Ascending aorta (tissue), 2 donors: Measurements from ENCODE around the gene TCN2. TPM values are rescaled to one million over a fixed set of nuclear protein-coding genes. Genes with fewer than 3 reads are reported as not detected.

ENCODE experiments used
- DNase-seq, 2 donors: peaks; one replicate each; pipeline ENCODE4 v3.0.0-alpha.2; 2019; ENCODE audit warnings: low spot score in 2 of 2
- H3K27ac ChIP-seq, 2 donors: fragments of 200-600 bp; sonication (generic); one replicate each; pipeline ENCODE4 v1.5.1; 2016 to 2017; ENCODE audit warnings: mild to moderate bottlenecking in 1 of 2
- H3K27me3 ChIP-seq: fragments of 200-600 bp; sonication (generic); one replicate; pipeline ENCODE4 v1.5.1; 2017
- H3K36me3 ChIP-seq, 2 donors: fragments of 200-600 bp; sonication (generic); one replicate each; pipeline ENCODE4 v1.5.1; 2016
- H3K4me1 ChIP-seq, 2 donors: fragments of 200-600 bp; sonication (generic); one replicate each; pipeline ENCODE4 v1.5.1; 2016 to 2017; ENCODE audit warnings: mild to moderate bottlenecking in 1 of 2
- H3K4me3 ChIP-seq, 2 donors: fragments of 200-600 bp; sonication (generic); one replicate each; pipeline ENCODE4 v1.5.1; 2016 to 2017; ENCODE audit warnings: mild to moderate bottlenecking in 1 of 2
- H3K9me3 ChIP-seq, 2 donors: fragments of 200-600 bp; sonication (generic); one replicate each; pipeline ENCODE4 v1.5.1; 2016
- CTCF ChIP-seq, 3 experiments: fragments of 200-600 bp in 2 of 3; fragments of 450-650 bp in 1 of 3; sonication (generic) in 2 of 3; IDR thresholded peaks; one replicate each; pipeline ENCODE4 v1.5.1; 2016 to 2019; ENCODE audit warnings: antibody characterized with exemption in 3 of 3, mild to moderate bottlenecking in 1 of 3, moderate library complexity in 1 of 3
- intact Hi-C: fragments of 100-400 bp; cut with DNase I; formaldehyde crosslinking; loops from one replicate; pipeline ENCODE4 v1.15.1; 2023
- total RNA-seq: library from RNA; depleted of rRNA; stranded (reverse); fragments of >200 nt; gene quantifications from one replicate; pipeline ENCODE4 v1.1.0, GENCODE V29; 2016

TCN2 gene
- total RNA-seq, 1 donor from 2014 or later: 56.8 TPM

- H3K4me3 ChIP-seq: no peak overlapping the region
- H3K27ac ChIP-seq: no peak overlapping the region
- H3K4me1 ChIP-seq: no peaks in the 10 kb centered on the region
- intact Hi-C loops: no loop called here
- peaks cover 18 to 19% of the 10 kb centered on the region in 2 donors for H3K36me3 ChIP-seq
- no peaks in the 10 kb centered on the region for H3K9me3 ChIP-seq
- no peak for TF ChIP-seq CTCF (IDR thresholded peaks at IDR 0.05)
- DNase-seq: no peak
- H3K27me3 ChIP-seq: no peaks in the 10 kb centered on the region
These were observed 55.1 kb downstream of the TCN2 start for GRCh38 chr22:30662040-30662439.

- no peak overlapping the region for H3K27ac ChIP-seq
- no peaks in the 10 kb centered on the region for H3K9me3 ChIP-seq
- intact Hi-C loops: loop anchor here (5.0 kb wide), 1 partner anchor 72 kb away; the partner anchor contains the start of gene PES1
- DNase-seq: no peak
- peaks cover 4% of the 10 kb centered on the region in 2 donors for H3K4me1 ChIP-seq
- peaks cover 16% of the 10 kb centered on the region in 2 donors for H3K36me3 ChIP-seq
- no peak for TF ChIP-seq CTCF (IDR thresholded peaks at IDR 0.05)
- no peaks in the 10 kb centered on the region for H3K27me3 ChIP-seq
- H3K4me3 ChIP-seq: no peak overlapping the region
These were observed 57.8 kb downstream of the TCN2 start for GRCh38 chr22:30664798-30665197.

- Histone ChIP-seq H3K27ac (no peak overlapping the region), H3K36me3 (peaks cover 14 to 16% of the 10 kb centered on the region in 2 donors), H3K9me3 (no peaks in the 10 kb centered on the region), H3K4me1 (peaks cover 4% of the 10 kb centered on the region in 2 donors), H3K27me3 (no peaks in the 10 kb centered on the region), H3K4me3 (no peak overlapping the region)
- no peak for DNase-seq
- intact Hi-C loops: loop anchor here (5.0 kb wide), 1 partner anchor 73 kb away; the partner anchor contains the start of gene PES1
- no peak for TF ChIP-seq CTCF (IDR thresholded peaks at IDR 0.05)
These were observed 58.3 kb downstream of the TCN2 start for GRCh38 chr22:30665266-30665665.

- no peak for DNase-seq
- H3K4me3 ChIP-seq: no peak overlapping the region
- no peaks in the 10 kb centered on the region for H3K9me3 ChIP-seq
- H3K27ac ChIP-seq: no peak overlapping the region
- H3K36me3 ChIP-seq: peaks cover 14 to 16% of the 10 kb centered on the region in 2 donors
- peaks cover 4% of the 10 kb centered on the region in 2 donors for H3K4me1 ChIP-seq
- intact Hi-C loops: loop anchor here (5.0 kb wide), 1 partner anchor 73 kb away; the partner anchor contains the start of gene PES1
- H3K27me3 ChIP-seq: no peaks in the 10 kb centered on the region
- no peak for TF ChIP-seq CTCF (IDR thresholded peaks at IDR 0.05)
These were observed 58.8 kb downstream of the TCN2 start for GRCh38 chr22:30665786-30666185.

- H3K27ac ChIP-seq: peak overlapping the region in 1 of 2 donors; percentile 1
- intact Hi-C loops: loop anchor here (1.0 to 5.0 kb wide), 2 partner anchors 32 to 75 kb away; partner anchors contain the start of genes PES1 and SLC35E4
- peaks cover 14 to 16% of the 10 kb centered on the region in 2 donors for H3K36me3 ChIP-seq
These were observed 60.1 kb downstream of the TCN2 start for GRCh38 chr22:30667107-30667493.

More at GRCh38 chr22:30667107-30667493, 60.1 kb downstream of the TCN2 start:
- TF ChIP-seq CTCF (IDR thresholded peaks at IDR 0.05): no peak
- no peak for DNase-seq
- Histone ChIP-seq H3K4me1 (peaks cover 4% of the 10 kb centered on the region in 2 donors), H3K4me3 (peak overlapping the region; percentile 64 to 80), H3K27me3 (no peaks in the 10 kb centered on the region), H3K9me3 (no peaks in the 10 kb centered on the region)
